HG03521 (cell line): ENCODE results near the gene RAB40C.

Experiments
- ATAC-seq: cut with Tn5 transposase; IDR thresholded peaks from one replicate; pipeline ENCODE4 v1.9.1; 2021; ENCODE audit warnings: mild to moderate bottlenecking, moderate library complexity; ENCODE audit not compliant: unreplicated experiment

RAB40C gene

DNA sequence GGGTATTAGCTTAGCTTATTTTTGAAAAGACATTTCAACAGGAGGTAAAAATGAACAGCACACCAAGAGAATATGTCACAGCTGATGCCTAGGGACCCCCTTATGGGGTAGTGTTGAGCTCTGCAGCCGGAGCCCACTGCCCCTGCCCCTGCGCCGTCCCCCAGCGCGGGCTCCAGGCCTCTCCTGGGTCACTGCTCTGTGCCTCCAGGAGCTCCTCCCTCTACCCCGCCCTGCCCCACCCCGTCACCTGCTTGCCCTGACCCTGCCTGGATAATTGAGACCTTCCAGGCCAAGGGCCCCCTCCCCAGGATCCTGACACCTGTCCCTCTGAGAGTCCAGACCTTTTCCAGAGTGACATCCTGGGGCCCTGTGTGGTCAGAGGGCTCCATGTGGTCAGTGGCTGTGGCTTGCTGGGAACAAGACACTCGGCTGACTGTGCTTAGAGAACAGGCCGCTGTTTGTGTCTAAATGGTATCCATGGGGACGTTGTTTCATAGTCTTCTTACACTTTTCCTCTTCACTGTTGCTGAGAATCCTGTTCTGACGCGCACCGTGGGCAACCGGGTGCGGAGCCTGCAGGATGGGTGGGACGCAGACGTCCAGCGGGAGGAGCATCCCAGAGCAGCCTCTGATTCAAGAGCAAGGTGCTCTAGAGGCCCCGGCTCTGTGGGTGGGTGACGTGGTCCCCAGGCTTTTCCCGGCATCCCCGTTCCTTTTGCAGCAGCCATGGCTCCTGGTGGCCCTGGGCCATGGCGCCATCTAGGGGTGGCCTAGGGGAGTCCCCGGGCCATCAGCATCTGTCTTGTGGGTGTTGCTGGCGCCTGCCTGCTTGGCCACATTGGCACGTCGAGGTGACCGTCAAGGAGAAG is 20.9 kb downstream of the RAB40C start:
- no peak for ATAC-seq

DNA sequence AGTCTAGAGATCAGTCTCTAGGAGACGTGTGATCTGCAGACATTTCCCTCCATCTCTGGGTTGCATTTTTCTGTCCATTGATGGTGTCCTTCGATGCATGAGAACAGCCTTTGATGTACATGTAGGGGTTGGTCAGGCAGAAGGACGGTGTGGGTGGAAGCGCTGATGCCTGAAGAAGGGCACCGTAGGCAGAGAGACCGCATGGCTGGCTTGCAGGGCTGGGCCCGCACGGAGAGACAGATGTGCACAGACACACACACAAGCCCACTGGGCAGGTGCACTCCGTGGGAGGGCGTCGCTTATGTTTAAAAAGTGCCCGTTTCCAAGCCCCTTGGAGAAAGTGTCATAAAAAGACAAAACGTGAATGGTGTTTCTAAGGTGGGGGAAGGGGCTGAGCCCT is 25.3 kb downstream of the RAB40C start:
- no peak for ATAC-seq

DNA sequence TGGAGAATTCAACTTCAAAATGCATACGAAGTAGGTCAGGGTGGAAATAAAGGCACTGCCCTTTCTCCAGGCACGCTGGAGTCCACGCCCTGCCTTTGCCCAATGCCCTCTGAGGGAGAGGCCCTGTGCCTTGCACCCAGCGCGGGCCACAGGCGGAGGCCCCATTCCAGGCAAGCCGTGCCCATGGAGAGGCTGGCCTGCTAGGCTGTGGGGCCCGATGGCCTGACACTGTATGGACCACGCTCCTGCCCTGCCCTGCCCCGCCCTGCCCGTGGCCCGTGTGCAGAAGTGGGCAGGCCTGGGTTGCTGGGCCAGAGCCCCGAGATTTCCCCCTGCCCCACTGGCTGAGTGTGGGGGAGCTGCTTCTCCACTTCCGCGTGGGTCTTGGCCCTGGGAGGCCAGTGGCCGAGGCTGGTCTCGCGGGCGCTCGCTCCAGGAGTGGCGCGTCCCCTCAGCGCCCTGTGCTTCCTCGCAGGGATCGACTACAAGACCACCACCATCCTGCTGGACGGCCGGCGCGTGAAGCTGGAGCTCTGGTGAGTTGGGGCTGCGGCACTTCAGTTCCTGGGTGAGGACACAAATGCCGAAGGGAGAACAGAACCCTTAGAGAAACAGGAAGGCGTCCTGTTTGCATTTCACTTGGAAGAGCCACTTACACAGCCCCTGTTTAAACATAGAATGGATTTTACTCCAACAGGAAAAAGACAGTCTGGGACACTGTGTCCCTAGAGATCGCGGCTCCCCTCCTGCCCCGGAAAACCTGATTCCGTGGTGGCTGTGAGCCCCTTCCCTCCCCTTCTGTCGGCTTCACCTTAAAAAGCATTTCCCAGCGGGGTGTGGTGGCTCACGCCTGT is 27.1 kb downstream of the RAB40C start:
- ATAC-seq = no peak

DNA sequence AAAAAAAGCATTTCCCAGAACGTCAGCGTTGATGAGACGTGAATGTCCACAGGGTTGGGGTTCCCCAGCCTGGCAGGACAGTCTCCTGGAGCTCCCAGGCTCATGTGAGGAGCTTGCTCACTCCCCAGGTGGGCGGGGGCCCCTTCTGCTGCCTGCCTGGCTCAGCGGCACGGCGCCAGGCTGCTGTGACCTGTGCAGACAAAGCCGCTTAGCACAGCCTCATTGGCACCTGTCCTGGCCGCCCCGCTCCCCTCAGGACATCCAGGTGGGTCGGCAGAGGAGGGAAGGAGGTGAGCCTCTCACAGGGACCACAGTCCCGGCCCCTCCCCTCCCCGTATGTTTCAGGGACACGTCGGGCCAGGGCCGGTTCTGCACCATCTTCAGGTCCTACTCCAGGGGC is 28.0 kb downstream of the RAB40C start:
- ATAC-seq = no peak

DNA sequence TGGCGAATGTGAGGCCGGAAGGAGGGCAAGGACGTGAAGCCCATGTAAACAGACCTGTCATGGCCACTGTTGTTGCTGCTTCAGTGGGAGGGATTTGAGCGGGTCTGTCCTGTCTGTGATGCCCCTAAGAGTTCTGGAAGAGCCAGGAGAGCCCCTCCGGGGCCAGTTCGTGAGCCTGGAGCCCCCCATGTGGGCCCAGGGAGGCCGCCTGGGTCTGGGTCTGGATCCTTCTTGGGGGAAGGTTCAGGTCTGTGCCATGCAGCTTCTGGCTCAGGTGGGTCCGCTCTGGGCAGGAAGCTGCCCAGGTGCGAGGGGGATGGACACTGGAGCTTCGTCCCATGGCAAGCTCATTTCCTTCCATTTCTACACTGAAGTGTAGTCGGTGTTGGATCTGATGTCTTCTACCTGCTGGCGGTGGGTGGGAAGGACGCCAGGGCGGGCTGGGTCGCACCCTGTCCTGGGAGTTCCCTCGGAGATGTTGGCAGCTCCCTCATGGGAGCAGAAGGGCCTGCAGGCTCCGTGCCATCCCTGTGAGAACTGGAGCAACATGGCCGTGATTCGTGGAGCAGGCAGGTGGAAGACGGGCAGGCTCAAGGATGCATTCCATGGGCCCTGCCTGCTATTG is 29.7 kb downstream of the RAB40C start:
- no peak for ATAC-seq

DNA sequence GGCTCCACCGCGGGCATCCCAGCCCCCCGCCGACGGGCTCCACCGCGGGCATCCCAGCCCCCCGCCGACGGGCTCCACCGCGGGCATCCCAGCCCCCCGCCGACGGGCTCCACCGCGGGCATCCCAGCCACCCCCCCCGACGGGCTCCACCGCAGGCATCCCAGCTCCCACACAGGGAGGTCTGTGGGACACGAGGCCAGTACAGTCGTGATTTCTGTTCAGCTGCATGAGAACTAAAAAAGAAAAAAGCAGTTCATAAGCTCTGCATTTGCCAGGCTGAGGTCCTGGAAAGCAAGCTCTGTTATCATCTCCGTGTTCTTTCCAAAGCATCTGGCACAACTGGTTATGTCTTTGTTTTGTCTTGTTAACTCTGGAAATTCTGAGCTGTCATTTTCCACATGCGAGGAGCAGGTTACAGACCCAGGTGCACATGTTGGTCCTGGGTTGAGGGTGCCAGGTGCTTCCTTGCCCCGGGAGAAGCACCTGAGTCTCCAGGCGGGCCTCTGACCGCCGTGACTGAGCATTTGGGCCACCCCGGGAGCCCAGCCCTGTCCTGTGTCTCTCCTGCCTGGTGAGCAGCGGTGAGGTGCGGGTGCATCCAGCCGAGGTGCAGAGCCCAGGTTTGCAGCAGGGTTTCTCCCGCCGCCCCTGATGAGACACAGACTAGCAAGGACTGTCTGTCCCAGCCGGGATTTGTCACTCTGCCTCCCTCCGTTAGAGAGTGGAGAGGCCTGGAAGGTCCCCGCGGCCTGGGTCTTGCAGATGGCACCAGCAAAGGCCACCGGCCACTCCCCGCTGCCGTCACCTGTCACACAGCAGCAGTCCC is 31.0 kb downstream of the RAB40C start:
- no peak for ATAC-seq

DNA sequence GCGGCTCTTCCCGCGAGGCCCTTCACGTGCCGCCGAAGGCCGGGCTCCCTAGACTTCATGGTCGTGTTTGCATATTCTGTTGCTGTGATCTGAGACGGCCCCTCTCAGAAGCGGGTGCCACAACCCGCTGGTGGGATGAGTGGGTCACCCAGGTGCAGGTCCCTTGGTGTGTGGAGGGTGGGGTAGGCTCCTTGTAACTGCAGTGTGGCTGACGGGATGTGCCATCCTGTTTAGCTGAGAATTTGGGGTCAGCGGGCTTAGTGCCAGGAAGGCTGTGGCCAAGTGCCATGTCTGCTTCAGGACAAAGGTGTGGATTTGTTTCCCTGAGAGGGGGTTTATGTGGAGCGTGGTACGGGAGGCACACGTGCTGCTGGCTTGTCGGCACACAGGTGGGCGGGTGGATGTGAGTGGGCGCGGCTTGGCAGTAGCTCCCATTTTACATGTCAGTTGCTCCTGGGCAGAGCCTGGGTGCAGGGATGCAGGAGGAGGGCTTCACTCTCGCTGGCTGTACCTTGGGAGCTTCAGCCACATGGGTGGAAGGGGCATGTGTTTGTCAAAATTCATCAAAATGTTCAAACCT is 31.8 kb downstream of the RAB40C start:
- no peak for ATAC-seq

DNA sequence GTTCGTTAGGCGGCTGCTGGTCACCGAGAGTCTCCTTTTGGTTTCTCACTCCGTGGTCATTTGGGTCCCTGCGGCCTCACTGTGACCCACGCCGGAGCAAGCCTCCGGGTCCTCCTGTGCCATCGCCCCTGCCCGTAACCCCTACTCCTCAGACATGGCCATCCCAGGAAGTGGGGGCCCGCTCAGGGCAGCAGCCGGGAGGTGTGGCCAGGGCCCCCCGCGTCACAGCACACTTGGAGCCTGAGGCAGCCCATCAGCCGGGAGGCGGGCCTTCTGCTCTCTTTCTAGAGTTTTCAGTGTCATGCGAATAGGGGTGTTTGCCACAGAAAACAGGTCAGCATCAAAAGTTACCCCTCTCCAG is 33.0 kb downstream of the RAB40C start:
- no peak for ATAC-seq

DNA sequence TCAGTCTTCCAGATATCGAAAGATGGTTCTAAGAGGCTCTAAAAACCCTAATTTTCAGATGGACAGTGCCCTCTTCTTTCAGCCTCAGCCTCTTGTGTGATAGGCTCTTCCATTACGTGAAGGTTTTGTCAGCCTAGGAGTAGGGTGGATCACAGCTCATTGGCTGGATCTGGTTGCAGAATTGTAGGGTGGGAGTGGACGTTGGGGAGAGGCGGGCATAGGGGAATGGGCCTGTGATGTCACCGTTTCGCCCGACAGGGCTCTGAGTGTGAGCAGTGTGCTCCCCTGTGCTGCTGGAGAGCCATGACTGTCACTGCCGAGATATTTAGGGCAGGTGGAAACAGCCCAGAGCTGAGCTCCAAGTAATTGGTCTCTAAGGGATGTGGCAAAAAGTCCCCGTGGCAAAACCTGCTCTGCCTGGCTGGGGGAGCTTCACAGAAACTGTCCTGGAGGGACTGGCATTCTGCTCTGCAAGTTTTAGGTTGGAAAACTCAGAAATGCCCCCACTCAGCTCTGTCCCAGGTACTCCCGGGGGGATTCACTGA is 34.7 kb downstream of the RAB40C start:
- no peak for ATAC-seq

DNA sequence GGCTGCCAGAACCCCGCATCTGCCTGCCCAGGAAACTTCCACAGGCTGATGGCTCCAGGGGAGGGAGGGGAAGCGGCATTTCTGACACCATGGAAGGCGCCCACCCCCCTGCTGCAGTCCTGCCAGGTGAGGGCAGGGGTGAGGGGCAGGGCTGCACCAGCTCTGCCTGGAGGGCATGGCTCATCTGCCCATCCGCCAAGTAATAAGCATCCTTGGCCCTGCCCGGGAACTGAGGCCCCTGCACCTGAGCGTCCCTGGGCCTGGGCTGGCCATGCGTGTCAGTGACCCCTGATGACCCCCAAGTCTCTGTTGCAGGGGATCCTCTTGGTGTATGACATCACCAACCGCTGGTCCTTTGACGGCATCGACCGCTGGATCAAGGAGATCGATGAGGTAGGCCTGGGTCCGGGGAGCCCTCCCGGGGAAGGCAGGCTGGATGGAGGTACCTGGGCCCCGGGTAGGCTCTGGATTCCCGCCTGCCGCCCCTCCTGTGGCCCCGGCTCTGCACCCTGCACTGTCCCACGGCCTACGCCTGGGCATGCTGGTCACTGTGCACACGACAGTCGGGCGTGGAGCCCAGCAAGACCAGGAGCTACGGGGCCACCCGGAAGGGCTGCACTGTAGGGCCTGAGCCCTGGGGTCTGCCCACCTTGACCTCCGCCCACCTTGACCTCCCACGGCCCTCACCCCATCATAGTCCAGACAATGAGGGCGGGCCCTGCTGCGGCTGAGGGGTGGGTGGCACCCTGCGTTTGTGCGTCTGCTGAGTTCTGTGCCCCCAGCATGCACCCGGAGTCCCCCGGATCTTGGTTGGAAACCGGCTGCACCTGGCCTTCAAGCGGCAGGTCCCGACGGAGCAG is 35.5 kb downstream of the RAB40C start:
- no peak for ATAC-seq

DNA sequence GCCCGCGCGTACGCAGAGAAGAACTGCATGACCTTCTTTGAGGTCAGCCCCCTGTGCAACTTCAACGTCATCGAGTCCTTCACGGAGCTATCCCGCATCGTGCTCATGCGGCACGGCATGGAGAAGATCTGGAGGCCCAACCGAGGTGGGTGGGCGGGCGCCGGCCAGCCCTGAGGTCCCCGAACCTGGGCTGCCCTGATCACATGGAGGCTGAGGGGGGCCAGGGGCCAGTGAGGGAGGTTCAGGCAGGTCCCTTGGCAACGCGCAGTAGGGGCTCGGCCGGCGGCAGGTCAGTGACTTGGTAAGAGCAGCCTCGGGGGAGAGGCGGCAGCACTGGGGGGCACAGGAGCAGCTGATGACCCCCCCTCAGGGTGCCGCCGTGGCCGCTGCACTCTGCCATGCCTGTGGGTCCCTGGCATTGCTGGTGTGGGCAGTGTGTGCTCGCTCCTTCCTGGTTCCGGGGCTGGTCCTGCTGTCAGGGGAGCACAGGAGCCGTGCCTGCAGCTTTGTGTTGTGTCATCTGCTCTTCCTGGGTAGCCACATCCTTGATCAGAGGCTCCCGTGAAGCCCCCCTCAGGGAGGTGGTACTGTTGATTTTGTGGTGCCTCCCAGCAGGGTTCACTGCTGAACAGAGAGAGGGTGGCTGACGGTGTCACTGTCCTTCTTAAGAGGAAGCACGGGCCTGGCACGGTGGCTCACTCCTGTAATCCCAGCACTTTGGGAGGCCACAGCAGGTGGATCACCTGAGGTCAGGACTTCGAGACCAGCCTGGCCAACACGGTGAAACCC is 36.3 kb downstream of the RAB40C start:
- no peak for ATAC-seq

DNA sequence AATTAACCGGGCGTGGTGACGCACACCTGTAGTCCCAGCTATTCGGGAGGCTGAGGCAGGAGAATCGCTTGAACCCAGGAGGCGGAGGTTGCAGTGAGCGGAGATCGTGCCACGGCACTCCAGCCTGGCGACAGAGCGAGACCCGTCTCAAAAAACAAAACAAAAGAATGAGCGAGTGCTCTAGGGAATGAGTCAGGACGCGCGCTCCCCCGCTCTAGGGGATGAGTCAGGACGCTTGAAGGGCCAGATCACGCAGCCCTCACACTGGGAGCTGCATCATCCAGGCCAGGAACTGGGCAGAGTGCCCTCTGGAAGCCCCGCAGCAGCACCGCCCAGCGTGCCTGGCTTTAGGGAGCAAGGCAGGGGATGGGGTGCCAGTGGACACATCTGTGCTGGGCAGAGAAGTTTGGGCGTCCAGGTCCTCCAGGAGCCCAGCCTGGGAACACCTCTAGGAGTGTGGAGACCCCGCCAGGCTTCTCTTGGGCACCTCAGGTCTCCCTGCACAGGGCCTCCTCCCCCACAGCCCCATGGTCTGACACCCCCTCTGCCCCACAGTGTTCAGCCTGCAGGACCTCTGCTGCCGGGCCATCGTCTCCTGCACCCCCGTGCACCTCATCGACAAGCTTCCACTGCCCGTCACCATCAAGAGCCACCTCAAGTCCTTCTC is 37.1 kb downstream of the RAB40C start:
- ATAC-seq = no peak

DNA sequence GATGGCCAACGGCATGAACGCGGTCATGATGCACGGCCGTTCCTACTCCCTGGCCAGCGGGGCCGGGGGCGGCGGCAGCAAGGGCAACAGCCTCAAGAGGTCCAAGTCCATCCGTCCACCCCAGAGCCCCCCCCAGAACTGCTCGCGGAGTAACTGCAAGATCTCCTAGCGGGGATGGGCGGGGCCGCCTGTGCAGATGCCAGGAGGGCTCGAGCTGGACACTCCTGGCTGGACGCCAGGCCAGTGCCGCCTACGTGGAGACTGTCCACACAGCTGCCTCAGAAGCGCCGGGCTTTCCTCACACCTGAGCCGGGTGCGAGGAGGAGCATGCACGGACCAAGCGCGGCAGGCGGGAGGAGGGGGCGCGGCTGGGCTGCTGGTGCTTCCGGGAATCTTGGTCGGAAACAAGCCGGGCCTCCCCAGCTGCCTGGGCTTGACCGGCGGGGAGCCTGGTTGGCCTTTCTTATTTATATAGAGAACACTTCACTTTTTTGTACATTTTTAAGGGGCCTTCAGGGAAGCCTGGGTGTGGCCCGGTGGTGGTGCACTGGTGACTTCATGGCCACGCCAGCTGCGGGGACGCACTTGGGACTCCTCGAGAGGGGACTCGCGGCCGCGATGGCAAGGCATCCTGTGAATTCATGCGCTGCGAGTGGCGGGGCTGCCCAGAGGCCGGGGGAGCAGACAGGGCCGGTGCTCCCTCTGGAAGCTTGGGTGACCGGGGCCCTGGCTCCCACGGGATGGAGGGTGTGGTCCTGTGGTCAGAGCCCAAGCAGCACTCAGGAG is 37.8 kb downstream of the RAB40C start:
- no peak for ATAC-seq

DNA sequence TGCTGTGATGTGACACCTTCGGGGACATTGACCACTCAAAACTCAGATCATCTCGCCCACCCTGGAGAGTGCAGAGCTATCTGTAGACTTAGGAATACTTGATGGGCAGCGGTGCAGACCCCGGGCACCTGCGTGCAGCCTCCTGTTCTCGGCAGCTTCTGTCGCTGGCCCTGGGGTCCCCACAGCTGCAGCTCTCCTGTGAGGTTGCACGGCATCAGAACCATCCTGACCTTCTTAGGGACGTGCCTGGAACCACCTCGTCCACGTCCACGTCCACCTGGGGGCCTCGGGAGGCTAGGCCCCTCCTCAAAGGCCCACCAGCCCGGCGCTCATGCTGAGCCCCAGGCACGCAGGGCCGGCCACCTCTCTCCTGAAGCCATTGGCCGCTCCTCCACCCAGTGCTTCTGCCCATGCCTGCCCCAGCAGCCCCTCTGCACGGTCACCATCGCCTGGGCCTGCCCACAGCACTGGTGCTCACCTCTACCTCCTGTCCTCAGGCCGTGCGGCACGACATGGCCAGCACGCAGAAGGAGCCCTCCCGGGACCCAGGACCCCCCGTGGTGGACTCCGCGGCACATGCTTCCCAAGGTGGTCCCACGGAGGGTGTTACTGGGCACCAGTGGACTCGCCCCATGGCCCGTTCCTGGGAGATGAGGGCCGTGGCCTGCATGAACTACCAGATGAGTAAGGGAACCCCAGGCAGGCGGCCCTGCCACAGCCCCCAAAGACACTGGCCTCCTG is 38.6 kb downstream of the RAB40C start:
- ATAC-seq = no peak

DNA sequence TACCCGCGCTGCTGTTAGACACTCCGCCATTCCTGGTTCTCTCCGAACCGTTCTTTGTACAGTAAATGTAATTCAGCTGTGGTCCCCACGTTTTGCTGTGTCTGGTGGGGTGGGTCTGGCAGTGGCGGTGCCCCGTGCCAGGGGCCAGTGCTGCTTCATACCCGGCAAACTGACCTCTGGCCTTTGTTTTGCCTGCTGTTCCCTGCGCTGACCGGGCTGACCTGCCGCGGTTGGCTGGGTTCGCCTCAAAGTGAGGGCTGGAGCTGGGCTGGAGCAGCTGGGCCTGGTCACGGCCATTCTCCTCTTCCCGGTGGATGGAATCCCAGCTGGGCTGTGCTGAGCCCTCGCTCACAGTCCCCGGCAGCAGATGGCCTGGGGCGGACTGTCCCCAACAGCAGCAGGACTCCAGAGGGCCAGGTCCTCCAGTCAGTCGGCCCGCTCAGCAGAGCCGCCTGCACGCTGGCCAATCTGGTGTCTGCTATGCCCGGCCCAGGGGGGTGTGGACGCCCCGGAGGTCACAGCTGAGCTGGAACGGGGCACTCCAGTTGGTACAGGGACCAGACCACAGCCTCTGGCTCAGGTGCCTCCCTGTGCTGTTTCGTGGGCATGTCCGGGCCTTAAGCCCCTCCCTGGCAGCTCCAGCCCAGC is 39.4 kb downstream of the RAB40C start:
- no peak for ATAC-seq

DNA sequence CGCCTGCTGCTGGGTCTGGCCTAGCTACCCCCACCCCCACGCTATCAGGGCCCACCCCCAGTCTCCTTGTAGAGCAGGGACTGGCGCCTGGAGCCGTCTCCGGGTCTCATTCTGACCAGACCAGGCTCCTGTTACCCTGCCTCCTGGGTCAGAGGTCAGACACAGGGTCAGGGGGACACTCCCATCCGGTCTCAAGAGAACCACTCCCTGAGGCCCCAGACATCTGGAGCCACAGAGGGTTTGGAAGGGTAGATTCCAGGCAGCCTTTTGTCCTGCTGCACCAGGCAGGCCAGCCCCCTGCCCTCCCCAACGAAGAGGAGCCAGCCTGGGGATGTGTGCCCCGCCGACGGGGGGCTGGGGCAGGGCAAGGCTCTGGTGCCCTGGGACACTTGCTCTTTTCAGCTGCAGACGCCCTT is 40.0 kb downstream of the RAB40C start:
- no peak for ATAC-seq
